MCF 10A (cell line): ENCODE results near the gene BOC. TPM values are rescaled to one million over a fixed set of nuclear protein-coding genes. Genes with fewer than 3 reads are reported as not detected.

Experiments used
- BruUV-seq: library from RNA; stranded (reverse); fragments of 400-500 nt; replicated peaks from 2 replicates; lab custom pipeline; 2021; lab: Mats Ljungman, UMichigan
- CTCF ChIA-PET: fragments of 300-600 bp; sonication (Branson Sonifier 250); formaldehyde crosslinking; extraction: SDS; loops from one replicate; lab custom pipeline; 2021; ENCODE audit warnings: antibody characterized with exemption, inconsistent platforms; lab: Yijun Ruan, JAX
- POLR2A ChIA-PET: fragments of 300-600, 350-650 bp; sonication (Branson Sonifier 250); formaldehyde crosslinking; extraction: SDS; loops from one replicate; lab custom pipeline; 2020; ENCODE audit warnings: antibody characterized with exemption, inconsistent platforms; lab: Yijun Ruan, JAX
- DNase-seq: peaks from one replicate; pipeline ENCODE4 v3.0.0-alpha.2; 2018; ENCODE audit not compliant: unreplicated experiment
- H3K27ac Mint-ChIP-seq: one replicate; pipeline ENCODE4 v1.8.0; 2022; ENCODE audit warnings: mild to moderate bottlenecking, low read depth, mixed read lengths; ENCODE audit not compliant: unreplicated experiment
- H3K27me3 Mint-ChIP-seq: one replicate; pipeline ENCODE4 v1.8.0; 2022; ENCODE audit warnings: mixed read lengths; ENCODE audit not compliant: insufficient read depth, unreplicated experiment
- H3K36me3 Mint-ChIP-seq: one replicate; pipeline ENCODE4 v1.8.0; 2022; ENCODE audit warnings: mild to moderate bottlenecking, moderate library complexity, mixed read lengths; ENCODE audit not compliant: insufficient read depth, unreplicated experiment
- H3K4me1 Mint-ChIP-seq: one replicate; pipeline ENCODE4 v1.8.0; 2022; ENCODE audit warnings: mixed read lengths; ENCODE audit not compliant: insufficient read depth, unreplicated experiment
- H3K4me3 Mint-ChIP-seq: one replicate; pipeline ENCODE4 v1.8.0; 2022; ENCODE audit warnings: mild to moderate bottlenecking, moderate library complexity, mixed read lengths; ENCODE audit not compliant: unreplicated experiment
- H3K9me3 Mint-ChIP-seq: one replicate; pipeline ENCODE4 v1.8.0; 2022; ENCODE audit warnings: mixed read lengths; ENCODE audit not compliant: unreplicated experiment
- intact Hi-C: fragments of 100-400 bp; cut with micrococcal nuclease; formaldehyde crosslinking; loops from 2 replicates; pipeline ENCODE4 v1.14.1; 2022
- total RNA-seq: library from RNA; stranded (reverse); gene quantifications from 2 replicates; pipeline ENCODE4 v1.2.3, GENCODE V29; 2022
- TF ChIP-seq, protein P1 (sequence below): fragments of 200-600 bp; IDR thresholded peaks from one replicate; pipeline ENCODE4 v1.8.0; 2022; ENCODE audit warnings: antibody characterized with exemption, mild to moderate bottlenecking; ENCODE audit not compliant: unreplicated experiment

BOC gene
- total RNA-seq, 1 experiment from 2014 or later: 1.8 TPM

DNA sequence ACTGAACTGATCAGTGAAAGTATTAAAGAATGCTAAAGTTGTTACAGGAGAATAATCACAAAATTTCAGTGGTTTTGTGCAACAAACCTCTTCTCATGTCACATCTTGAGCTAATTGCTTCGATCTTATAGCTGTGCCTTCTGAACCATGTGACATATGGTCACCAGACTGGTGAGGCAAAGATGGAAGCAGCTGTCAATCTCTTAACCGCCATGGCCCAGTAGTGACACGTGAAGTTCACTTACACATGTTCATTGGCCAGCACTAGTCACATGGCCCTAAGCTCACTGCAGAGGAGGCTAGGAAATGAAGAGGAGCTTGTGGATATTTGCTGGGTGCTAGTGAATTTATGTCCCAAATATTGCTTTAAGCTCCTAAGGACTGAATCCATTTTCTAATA lies 32.5 kb downstream of the BOC start:
- Mint-ChIP-seq H3K27ac (no peak overlapping the region), H3K4me3 (no peak overlapping the region), H3K27me3 (no peaks in the 10 kb centered on the region), H3K4me1 (no peaks in the 10 kb centered on the region), H3K9me3 (no peaks in the 10 kb centered on the region), H3K36me3 (no peaks in the 10 kb centered on the region)
- ChIA-PET CTCF (interaction anchor here (0.6 to 1.5 kb wide), 3 partner anchors 11 to 209 kb away, joined by 3 to 4 read pairs (median 3); no protein-coding TSS in a partner anchor), POLR2A (interaction anchor here (1.4 kb wide), 1 partner anchor 271 kb away, joined by 5 read pairs; the partner anchor contains the start of gene SPICE1)
- TF ChIP-seq, protein P1, sequence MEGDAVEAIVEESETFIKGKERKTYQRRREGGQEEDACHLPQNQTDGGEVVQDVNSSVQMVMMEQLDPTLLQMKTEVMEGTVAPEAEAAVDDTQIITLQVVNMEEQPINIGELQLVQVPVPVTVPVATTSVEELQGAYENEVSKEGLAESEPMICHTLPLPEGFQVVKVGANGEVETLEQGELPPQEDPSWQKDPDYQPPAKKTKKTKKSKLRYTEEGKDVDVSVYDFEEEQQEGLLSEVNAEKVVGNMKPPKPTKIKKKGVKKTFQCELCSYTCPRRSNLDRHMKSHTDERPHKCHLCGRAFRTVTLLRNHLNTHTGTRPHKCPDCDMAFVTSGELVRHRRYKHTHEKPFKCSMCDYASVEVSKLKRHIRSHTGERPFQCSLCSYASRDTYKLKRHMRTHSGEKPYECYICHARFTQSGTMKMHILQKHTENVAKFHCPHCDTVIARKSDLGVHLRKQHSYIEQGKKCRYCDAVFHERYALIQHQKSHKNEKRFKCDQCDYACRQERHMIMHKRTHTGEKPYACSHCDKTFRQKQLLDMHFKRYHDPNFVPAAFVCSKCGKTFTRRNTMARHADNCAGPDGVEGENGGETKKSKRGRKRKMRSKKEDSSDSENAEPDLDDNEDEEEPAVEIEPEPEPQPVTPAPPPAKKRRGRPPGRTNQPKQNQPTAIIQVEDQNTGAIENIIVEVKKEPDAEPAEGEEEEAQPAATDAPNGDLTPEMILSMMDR: no peak
- no peak for DNase-seq
- intact Hi-C loops: no loop called here
- no TSS peak for BruUV-seq

DNA sequence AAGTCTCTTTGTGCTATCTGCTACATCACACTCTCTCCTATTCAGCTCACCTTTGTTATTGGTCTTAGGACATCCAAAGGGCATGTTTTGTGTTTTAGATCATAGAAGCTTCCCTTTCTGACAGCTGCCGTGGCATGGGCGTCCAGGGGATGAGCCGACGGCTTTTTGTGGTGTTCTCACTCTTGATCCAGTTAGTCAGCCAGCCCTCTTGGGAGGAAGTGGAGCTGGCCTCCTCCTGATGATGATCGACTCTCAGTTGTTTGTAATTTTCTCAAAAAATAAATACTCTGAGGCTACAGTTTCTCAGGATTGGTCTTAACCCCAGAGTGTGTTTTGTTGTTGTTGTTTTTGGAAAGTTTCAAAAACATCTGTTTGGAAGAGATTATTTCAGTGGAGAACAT lies 34.4 kb downstream of the BOC start:
- POLR2A ChIA-PET: interaction anchor here (0.6 kb wide), 1 partner anchor 123 kb away, joined by 3 read pairs; no protein-coding TSS in a partner anchor
- H3K27ac Mint-ChIP-seq: no peak overlapping the region
- no peaks in the 10 kb centered on the region for H3K27me3 Mint-ChIP-seq
- intact Hi-C loops: no loop called here
- no peaks in the 10 kb centered on the region for H3K36me3 Mint-ChIP-seq
- TF ChIP-seq, protein P1: no peak
- CTCF ChIA-PET: no interaction called here
- BruUV-seq: no TSS peak
- no peak for DNase-seq
- no peaks in the 10 kb centered on the region for H3K4me1 Mint-ChIP-seq
- no peak overlapping the region for H3K4me3 Mint-ChIP-seq
- no peaks in the 10 kb centered on the region for H3K9me3 Mint-ChIP-seq

DNA sequence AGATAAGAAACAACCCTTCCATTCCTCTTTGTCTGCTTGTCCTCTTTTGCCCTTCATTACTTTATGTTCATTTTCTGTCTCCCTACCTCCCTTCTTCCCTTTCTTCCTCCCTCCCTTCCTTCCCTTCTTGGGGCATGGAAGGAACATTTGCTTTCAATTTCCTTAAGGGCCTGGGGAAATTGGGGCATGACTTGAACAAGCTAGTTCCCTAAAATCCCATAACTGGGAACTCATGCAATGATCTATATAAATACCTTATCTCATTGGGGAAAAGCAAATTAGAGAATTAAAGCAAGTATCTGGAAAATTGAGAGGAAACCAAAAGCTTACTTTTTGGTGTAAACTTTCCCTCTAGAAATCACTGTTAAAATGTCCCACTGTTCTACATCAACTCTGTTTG lies 35.7 kb downstream of the BOC start:
- no peaks in the 10 kb centered on the region for H3K36me3 Mint-ChIP-seq
- H3K4me1 Mint-ChIP-seq: no peaks in the 10 kb centered on the region
- CTCF ChIA-PET: interaction anchor here (0.7 to 1.3 kb wide), 3 partner anchors 15 to 113 kb away, joined by 3 to 4 read pairs (median 3); no protein-coding TSS in a partner anchor
- no peaks in the 10 kb centered on the region for H3K9me3 Mint-ChIP-seq
- no peak overlapping the region for H3K4me3 Mint-ChIP-seq
- no TSS peak for BruUV-seq
- no peak overlapping the region for H3K27ac Mint-ChIP-seq
- DNase-seq: no peak
- H3K27me3 Mint-ChIP-seq: no peaks in the 10 kb centered on the region
- intact Hi-C loops: no loop called here
- POLR2A ChIA-PET: interaction anchor here (1.2 kb wide), 1 partner anchor 20 kb away, joined by 3 read pairs; no protein-coding TSS in a partner anchor
- TF ChIP-seq, protein P1: no peak

DNA sequence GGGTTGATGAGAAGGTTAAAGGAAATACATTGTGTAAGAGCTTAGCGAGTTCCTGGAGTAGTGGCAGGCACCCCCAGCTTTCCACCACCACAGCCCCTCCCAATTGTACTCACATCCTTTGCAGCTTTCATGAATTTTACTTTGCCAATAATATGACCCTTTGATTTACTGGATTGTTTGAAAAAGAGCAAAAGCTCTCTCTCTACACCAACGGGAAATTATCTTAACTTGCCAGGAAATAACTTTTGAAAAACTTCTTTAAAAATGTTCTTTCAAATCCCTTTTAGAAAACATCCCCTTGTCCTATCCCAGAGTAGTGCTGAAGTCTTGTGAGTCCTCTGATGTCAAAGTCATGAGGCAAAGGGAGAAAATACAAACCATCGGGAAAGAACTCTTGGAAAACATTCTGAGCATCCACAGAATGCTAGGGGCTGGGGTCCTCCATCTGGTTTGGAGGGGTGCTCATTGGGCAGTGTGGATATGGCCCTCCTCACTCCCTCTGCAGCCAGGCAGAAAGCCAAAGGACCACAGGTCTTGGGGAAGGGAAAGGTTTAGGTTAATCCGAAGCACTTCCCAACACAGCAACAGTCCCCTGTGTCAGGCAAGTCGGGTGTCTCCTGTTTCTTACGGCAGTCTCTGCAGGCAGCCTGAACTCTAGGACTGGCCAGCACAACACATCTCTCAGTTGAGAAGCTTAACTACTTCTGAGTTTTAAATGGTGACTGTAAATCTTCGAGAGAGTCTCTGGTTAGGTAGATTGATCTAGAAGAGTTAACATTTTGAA lies 36.5 kb downstream of the BOC start:
- H3K4me1 Mint-ChIP-seq: no peaks in the 10 kb centered on the region
- CTCF ChIA-PET: interaction anchor here (1.3 kb wide), 2 partner anchors 8 to 14 kb away, joined by 3 to 4 read pairs; no protein-coding TSS in a partner anchor
- no peaks in the 10 kb centered on the region for H3K27me3 Mint-ChIP-seq
- no peak overlapping the region for H3K27ac Mint-ChIP-seq
- POLR2A ChIA-PET: interaction anchor here (1.2 kb wide), 1 partner anchor 19 kb away, joined by 3 read pairs; no protein-coding TSS in a partner anchor
- intact Hi-C loops: no loop called here
- BruUV-seq: no TSS peak
- no peak overlapping the region for H3K4me3 Mint-ChIP-seq
- TF ChIP-seq, protein P1: no peak
- no peaks in the 10 kb centered on the region for H3K36me3 Mint-ChIP-seq
- DNase-seq: no peak
- no peaks in the 10 kb centered on the region for H3K9me3 Mint-ChIP-seq
